Stimulated activated CD4-positive, alpha-beta T cell treated with anti-CD3 and anti-CD28 coated beads, TNF-alpha, amount 100 ng/mL, for 24 hours (primary cell): ENCODE measurements around the gene COL26A1.
"Not testable (repeated sequence)": the region's sequence is repeated elsewhere in the genome, so short reads cannot be mapped to it uniquely, and the experiment has no call there.

ENCODE experiments used
- DNase-seq, 3 experiments: peaks; one replicate each; pipeline ENCODE4 v3.0.0-alpha.2; 2020; ENCODE audit warnings: low read depth in 3 of 3

Gene COL26A1

GRCh38 chr7:101550641-101551541, 188.2 kb downstream of the COL26A1 start:
- no peak for DNase-seq

GRCh38 chr7:101553018-101553770, 190.5 kb downstream of the COL26A1 start:
- DNase-seq, result no peak

GRCh38 chr7:101553771-101554445, 191.2 kb downstream of the COL26A1 start:
- DNase-seq, result no peak

GRCh38 chr7:101554584-101555268, 192.1 kb downstream of the COL26A1 start:
- no peak for DNase-seq

GRCh38 chr7:101555269-101555920, 192.7 kb downstream of the COL26A1 start:
- DNase-seq, result no peak

GRCh38 chr7:101555921-101556275, 193.2 kb downstream of the COL26A1 start:
- DNase-seq, result no peak

- no peak for DNase-seq
Measured at GRCh38 chr7:101556453-101556968, 193.8 kb downstream of the COL26A1 start.

- DNase-seq, result no peak
Measured at GRCh38 chr7:101557421-101557820, 194.7 kb downstream of the COL26A1 start.

GRCh38 chr7:101557978-101558741, 195.5 kb downstream of the COL26A1 start:
- DNase-seq, result no peak

GRCh38 chr7:101558742-101559325, 196.2 kb downstream of the COL26A1 start:
- DNase-seq, result no peak

- no peak for DNase-seq
Measured at GRCh38 chr7:101559586-101559985, 196.9 kb downstream of the COL26A1 start.

- not testable (repeated sequence) for DNase-seq
Measured at GRCh38 chr7:101560021-101560420, 197.3 kb downstream of the COL26A1 start.

GRCh38 chr7:101560856-101561255, 198.2 kb downstream of the COL26A1 start:
- no peak for DNase-seq

- DNase-seq, result not testable (repeated sequence)
Measured at GRCh38 chr7:101561293-101561692, 198.6 kb downstream of the COL26A1 start.

- no peak for DNase-seq
Measured at GRCh38 chr7:101562531-101563197, 200.0 kb downstream of the COL26A1 start.

GRCh38 chr7:101563198-101563901, 200.7 kb downstream of the COL26A1 start:
- no peak for DNase-seq

GRCh38 chr7:101563943-101564777, 201.5 kb downstream of the COL26A1 start:
- DNase-seq, result no peak

GRCh38 chr7:101564778-101565211, 202.1 kb downstream of the COL26A1 start:
- no peak for DNase-seq
